Measurements from ENCODE around the gene IPO13.

- no peak for TF ChIP-seq POLR2A (IDR thresholded peaks at IDR 0.05; ENCODE audit: low read depth, low read length)
- TF ChIP-seq POLR2AphosphoS5 (IDR thresholded peaks at IDR 0.05; ENCODE audit: low read depth, low read length): no peak
- no peak for TF ChIP-seq TAF1 (IDR thresholded peaks at IDR 0.05; ENCODE audit: low read depth, low read length)
- no peak for TF ChIP-seq SPI1 (IDR thresholded peaks at IDR 0.05; ENCODE audit: low read depth, low read length)
- no peak for TF ChIP-seq POU2F2 (IDR thresholded peaks at IDR 0.05; ENCODE audit: low read depth, low read length)
These were observed 18.6 kb downstream of the IPO13 start for GRCh38 chr1:43965316-43965715.

All from GM12891 (cell line).